Measurements from ENCODE around the gene NTRK2.
"Not testable (repeated sequence)": the region's sequence is repeated elsewhere in the genome, so short reads cannot be mapped to it uniquely, and the experiment has no call there.

NTRK2 gene

GRCh38 chr9:84898188-84898587 is 228.7 kb downstream of the NTRK2 start:
- no peak for TF ChIP-seq CTCF (IDR thresholded peaks at IDR 0.05)
- DNase-seq (ENCODE audit: low spot score): no peak
- Histone ChIP-seq H3K27ac (no peak overlapping the region), H3K4me3 (no peak overlapping the region)

DNA sequence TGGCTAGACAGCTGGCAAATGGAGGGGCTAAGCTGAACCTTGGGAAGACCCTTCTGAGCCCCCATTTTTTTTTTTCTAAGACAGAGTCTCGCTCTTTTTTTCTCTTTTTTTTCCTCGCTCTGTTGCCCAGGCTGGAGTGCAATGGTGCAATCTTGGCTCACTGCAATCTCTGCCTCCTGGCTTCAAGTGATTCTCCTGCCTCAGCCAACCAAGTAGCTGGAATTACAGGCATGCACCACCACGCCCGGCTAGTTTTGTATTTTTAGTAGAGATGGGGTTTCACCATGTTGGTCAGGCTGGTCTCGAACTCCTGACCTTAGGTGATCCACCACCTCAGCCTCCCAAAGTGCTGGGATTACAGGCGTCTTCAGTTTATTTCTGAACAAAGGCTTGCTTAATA is 229.1 kb downstream of the NTRK2 start:
- not testable (repeated sequence) for DNase-seq (ENCODE audit: low spot score); H3K27ac ChIP-seq; H3K4me3 ChIP-seq

GRCh38 chr9:84899326-84899725 is 229.8 kb downstream of the NTRK2 start:
- H3K27ac ChIP-seq: no peak overlapping the region
- no peak for DNase-seq (ENCODE audit: low spot score)
- H3K4me3 ChIP-seq: no peak overlapping the region
- no peak for TF ChIP-seq CTCF (IDR thresholded peaks at IDR 0.05)

DNA sequence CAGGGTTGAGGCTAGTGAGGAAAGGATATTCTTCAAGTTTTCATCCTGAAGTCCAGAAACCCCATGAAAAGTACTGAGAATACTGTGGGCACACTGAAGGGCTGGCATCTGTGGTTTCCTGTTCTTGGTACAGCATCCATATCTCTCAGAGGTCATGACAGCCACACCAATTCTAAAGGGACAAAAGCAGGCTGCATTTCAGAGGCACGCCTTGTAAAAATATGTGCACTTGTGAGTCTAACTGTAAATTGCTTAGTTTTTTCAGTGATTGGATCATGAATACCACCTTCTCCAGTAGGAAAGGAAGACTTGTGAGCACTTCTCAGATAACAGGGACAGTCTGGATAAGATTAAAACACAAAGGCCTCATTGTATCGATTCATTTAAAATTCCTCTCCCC is 230.9 kb downstream of the NTRK2 start:
- H3K27ac ChIP-seq: no peak overlapping the region
- DNase-seq (ENCODE audit: low spot score): no peak
- TF ChIP-seq CTCF (IDR thresholded peaks at IDR 0.05): no peak
- no peak overlapping the region for H3K4me3 ChIP-seq

DNA sequence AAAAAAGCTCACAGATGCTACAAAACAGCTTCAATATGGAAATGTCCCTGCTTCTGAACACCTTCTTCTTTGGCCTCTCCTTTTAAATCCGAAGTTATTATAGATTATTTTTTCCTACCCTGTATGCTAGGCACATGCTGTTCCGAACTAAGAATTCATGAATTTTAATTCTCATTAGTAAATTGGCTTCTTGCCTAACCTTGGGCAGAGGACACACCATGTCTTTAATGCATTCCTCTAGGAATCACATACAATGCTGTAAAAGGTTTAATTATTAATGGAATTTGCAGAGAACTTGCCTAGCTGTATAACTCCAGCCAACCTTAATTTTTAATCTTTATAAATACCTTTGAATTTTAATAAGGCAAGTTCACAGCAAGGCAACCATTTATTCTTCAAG is 234.4 kb downstream of the NTRK2 start:
- DNase-seq (ENCODE audit: low spot score): no peak
- Histone ChIP-seq H3K4me3 (no peak overlapping the region), H3K27ac (no peak overlapping the region)
- TF ChIP-seq CTCF (IDR thresholded peaks at IDR 0.05): no peak

DNA sequence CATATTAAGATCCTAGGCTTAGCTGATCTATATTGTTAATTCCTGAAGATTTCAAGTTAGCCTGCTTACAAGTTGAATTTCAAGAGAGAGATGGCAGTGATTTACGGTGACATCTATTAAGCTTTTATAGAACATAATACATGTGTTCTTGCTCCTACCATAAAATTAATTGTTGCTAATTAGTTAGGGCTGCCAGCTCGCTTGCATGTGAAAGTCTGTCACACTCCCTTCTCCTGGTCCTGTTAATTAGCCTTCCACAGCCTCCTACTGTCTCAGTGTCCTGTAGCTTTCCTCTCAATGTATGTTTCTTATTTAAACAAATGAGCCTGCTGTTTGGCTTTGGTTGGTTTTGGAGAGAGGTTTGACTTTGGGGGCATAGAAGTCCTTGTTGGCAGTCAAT is 247.2 kb downstream of the NTRK2 start:
- no peak overlapping the region for H3K27ac ChIP-seq
- no peak for DNase-seq (ENCODE audit: low spot score)
- no peak for TF ChIP-seq CTCF (IDR thresholded peaks at IDR 0.05)
- no peak overlapping the region for H3K4me3 ChIP-seq

DNA sequence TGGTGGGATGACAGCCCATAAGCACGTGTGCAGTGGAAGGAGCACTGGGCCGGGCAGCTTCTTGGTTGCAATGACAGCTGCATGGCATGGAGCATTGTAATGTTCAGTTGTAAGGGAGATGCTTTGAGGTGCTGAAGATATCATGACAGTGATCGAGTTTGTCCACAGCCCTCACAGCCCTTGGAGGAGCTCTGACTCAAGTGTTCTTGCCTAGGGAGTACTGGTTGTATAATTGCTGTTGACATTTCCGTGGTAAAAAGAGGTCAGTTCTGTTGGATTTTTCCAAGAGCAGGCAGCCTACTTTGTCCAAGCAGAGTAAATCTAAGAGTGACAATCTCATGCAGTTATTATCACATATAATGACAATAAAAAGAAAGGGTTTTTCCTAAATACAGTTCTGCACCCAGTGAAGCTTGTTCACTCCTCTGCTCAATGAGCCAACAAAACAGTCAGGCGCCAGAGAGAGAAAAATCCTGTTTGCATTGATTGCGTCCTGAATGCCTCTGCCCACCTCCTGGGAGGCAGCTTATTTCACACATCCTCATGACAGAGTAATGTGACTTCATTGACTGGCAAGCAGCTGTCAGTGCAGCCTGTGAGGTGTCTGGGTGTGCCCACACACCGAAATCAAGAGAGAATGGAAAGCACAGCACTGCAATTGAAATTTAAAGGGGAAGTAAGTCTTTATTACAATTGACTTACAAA is 248.0 kb downstream of the NTRK2 start:
- Histone ChIP-seq H3K27ac (no peak overlapping the region), H3K4me3 (no peak overlapping the region)
- DNase-seq (ENCODE audit: low spot score): no peak
- TF ChIP-seq CTCF (IDR thresholded peaks at IDR 0.05): no peak
